Panc1 (cell line): ENCODE measurements around the gene RBBP7. TPM values are rescaled to one million over a fixed set of nuclear protein-coding genes. Genes with fewer than 3 reads are reported as not detected.
"Not testable (repeated sequence)": the region's sequence is repeated elsewhere in the genome, so short reads cannot be mapped to it uniquely, and the experiment has no call there.

Experiments used
- ATAC-seq: fragments of 200-7000 bp; cut with Tn5 transposase; 2 replicates; pipeline ENCODE4 v1.9.1; 2020; ENCODE audit warnings: mild to moderate bottlenecking, moderate library complexity
- BruUV-seq: library from RNA; stranded (reverse); fragments of 400-500 nt; replicated peaks from 2 replicates; lab custom pipeline; 2021; lab: Mats Ljungman, UMichigan
- CTCF ChIA-PET: fragments of 300-600 bp; sonication (Branson Sonifier 250); formaldehyde crosslinking; loops from one replicate; lab custom pipeline; 2022; ENCODE audit warnings: antibody characterized with exemption; lab: Charles Lee
- POLR2A ChIA-PET: fragments of 300-600 bp; sonication (Branson Sonifier 250); formaldehyde crosslinking; loops from one replicate; lab custom pipeline; 2022; ENCODE audit warnings: antibody characterized with exemption; lab: Charles Lee
- DNase-seq: peaks from one replicate; pipeline ENCODE4 v3.0.0-alpha.2; 2010; ENCODE audit warnings: low read depth, low spot score
- H3K27ac ChIP-seq: 2 replicates; pipeline ENCODE4 v1.5.1; 2011; ENCODE audit warnings: mild to moderate bottlenecking, low read length, inconsistent platforms
- H3K27me3 ChIP-seq: fragments of 200-500 bp; sonication (Bioruptor generic); 2 replicates; pipeline ENCODE4 v1.6.0; 2014; ENCODE audit warnings: low read length, inconsistent platforms; ENCODE audit not compliant: control insufficient read depth, insufficient read depth
- H3K36me3 ChIP-seq: fragments of 200-500 bp; sonication (Bioruptor generic); 2 replicates; pipeline ENCODE4 v1.5.1; 2014; ENCODE audit warnings: inconsistent platforms, mild to moderate bottlenecking, low read length, moderate library complexity; ENCODE audit not compliant: control insufficient read depth, insufficient read depth
- H3K4me1 ChIP-seq: 2 replicates; pipeline ENCODE4 v1.5.1; 2011; ENCODE audit warnings: inconsistent platforms, mild to moderate bottlenecking, low read length, moderate library complexity; ENCODE audit not compliant: control insufficient read depth, insufficient read depth
- H3K4me3 ChIP-seq, 2 experiments: 2 replicates each; pipeline ENCODE4 v1.5.1; 2011 to 2012; ENCODE audit warnings: low read depth in 2 of 2, low read length in 2 of 2, mild to moderate bottlenecking in 2 of 2, inconsistent platforms in 1 of 2, moderate library complexity in 1 of 2
- H3K9me3 ChIP-seq: fragments of 200-500 bp; sonication (Bioruptor generic); 2 replicates; pipeline ENCODE4 v1.5.1; 2014; ENCODE audit warnings: low read depth, mild to moderate bottlenecking, inconsistent platforms, low read length, moderate library complexity; ENCODE audit not compliant: control insufficient read depth, insufficient read depth
- POLR2AphosphoS5 ChIP-seq: IDR thresholded peaks from 2 replicates; pipeline ENCODE4 v1.6.1; 2012; ENCODE audit warnings: mild to moderate bottlenecking, low read depth, low read length, moderate library complexity
- SIN3A ChIP-seq: IDR thresholded peaks from 2 replicates; pipeline ENCODE4 v1.6.1; 2012; ENCODE audit warnings: low read depth, mild to moderate bottlenecking, low read length, moderate library complexity, borderline replicate concordance; ENCODE audit not compliant: insufficient read depth
- TCF7L2 ChIP-seq: IDR thresholded peaks from 2 replicates; pipeline ENCODE4 v1.6.1; 2011; ENCODE audit warnings: mild to moderate bottlenecking, low read depth, low read length, inconsistent platforms
- in situ Hi-C: cut with HindIII; loops from 2 replicates; pipeline ENCODE4 v1.10.0; 2016; ENCODE audit warnings: low sequenced_read_pairs, low pct_unique_long_range_greater_than_20kb
- intact Hi-C: fragments of 100-400 bp; cut with micrococcal nuclease; formaldehyde crosslinking; loops from one replicate; pipeline ENCODE4 v1.10.0; 2022; ENCODE audit not compliant: unreplicated experiment
- total RNA-seq: library from RNA; stranded (reverse); gene quantifications from one replicate; pipeline ENCODE4 v1.2.1, GENCODE V29; 2021; ENCODE audit not compliant: unreplicated experiment
- TF ChIP-seq, protein P1 (sequence below), 2 experiments: IDR thresholded peaks; 2 replicates each; pipeline ENCODE4 v1.6.1; 2011 to 2012; ENCODE audit warnings: low read depth in 2 of 2, control low read depth in 1 of 2, low read length in 1 of 2, mild to moderate bottlenecking in 1 of 2, moderate library complexity in 1 of 2; ENCODE audit not compliant: insufficient read depth in 1 of 2
- TF ChIP-seq, protein P2 (sequence below): fragments of 450-650 bp; IDR thresholded peaks from 2 replicates; pipeline ENCODE4 v1.5.1; 2017; ENCODE audit warnings: mild to moderate bottlenecking

RBBP7 gene
- total RNA-seq, 1 experiment from 2014 or later, result 95.8 TPM

DNA sequence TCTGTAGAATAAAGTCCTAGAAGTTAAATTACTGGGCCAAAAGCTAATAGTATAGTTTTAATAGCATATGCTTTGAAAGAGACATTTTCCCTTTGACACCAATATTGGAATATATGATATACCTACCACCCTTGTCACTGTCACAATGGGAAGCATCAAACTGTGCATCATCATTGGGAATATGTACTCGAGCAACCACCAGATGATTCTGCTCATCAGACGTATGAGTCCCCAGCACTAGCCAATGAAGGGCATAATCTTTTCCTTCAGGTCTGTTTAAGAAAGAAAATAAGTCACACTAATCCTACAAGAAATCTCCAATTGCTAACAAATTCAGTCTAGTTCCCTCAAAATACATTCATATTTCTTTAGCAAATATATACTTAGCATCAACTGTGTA, 7.3 kb downstream of the RBBP7 start:
- Histone ChIP-seq H3K27me3 (no peaks in the 10 kb centered on the region), H3K4me3 (no peak overlapping the region), H3K36me3 (no peaks in the 10 kb centered on the region; the same call in 1 of the 2 replicates), H3K4me1 (no peaks in the 10 kb centered on the region), H3K27ac (no peak overlapping the region), H3K9me3 (no peaks in the 10 kb centered on the region)
- intact Hi-C loops (no loop called here), in situ Hi-C loops (no loop called here)
- POLR2A ChIA-PET, result no interaction called here
- CTCF ChIA-PET, result no interaction called here
- ATAC-seq (no peak), DNase-seq (no peak)
- TF ChIP-seq, protein P1, sequence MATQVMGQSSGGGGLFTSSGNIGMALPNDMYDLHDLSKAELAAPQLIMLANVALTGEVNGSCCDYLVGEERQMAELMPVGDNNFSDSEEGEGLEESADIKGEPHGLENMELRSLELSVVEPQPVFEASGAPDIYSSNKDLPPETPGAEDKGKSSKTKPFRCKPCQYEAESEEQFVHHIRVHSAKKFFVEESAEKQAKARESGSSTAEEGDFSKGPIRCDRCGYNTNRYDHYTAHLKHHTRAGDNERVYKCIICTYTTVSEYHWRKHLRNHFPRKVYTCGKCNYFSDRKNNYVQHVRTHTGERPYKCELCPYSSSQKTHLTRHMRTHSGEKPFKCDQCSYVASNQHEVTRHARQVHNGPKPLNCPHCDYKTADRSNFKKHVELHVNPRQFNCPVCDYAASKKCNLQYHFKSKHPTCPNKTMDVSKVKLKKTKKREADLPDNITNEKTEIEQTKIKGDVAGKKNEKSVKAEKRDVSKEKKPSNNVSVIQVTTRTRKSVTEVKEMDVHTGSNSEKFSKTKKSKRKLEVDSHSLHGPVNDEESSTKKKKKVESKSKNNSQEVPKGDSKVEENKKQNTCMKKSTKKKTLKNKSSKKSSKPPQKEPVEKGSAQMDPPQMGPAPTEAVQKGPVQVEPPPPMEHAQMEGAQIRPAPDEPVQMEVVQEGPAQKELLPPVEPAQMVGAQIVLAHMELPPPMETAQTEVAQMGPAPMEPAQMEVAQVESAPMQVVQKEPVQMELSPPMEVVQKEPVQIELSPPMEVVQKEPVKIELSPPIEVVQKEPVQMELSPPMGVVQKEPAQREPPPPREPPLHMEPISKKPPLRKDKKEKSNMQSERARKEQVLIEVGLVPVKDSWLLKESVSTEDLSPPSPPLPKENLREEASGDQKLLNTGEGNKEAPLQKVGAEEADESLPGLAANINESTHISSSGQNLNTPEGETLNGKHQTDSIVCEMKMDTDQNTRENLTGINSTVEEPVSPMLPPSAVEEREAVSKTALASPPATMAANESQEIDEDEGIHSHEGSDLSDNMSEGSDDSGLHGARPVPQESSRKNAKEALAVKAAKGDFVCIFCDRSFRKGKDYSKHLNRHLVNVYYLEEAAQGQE (IDR thresholded peaks at IDR 0.05; ENCODE audit: insufficient read depth in 1 of 2, low read depth in 2 of 2, low read length in 1 of 2), result no peak
- TF ChIP-seq TCF7L2, result no peak
- no peak for TF ChIP-seq POLR2AphosphoS5
- no peak for TF ChIP-seq SIN3A
- TF ChIP-seq, protein P2, sequence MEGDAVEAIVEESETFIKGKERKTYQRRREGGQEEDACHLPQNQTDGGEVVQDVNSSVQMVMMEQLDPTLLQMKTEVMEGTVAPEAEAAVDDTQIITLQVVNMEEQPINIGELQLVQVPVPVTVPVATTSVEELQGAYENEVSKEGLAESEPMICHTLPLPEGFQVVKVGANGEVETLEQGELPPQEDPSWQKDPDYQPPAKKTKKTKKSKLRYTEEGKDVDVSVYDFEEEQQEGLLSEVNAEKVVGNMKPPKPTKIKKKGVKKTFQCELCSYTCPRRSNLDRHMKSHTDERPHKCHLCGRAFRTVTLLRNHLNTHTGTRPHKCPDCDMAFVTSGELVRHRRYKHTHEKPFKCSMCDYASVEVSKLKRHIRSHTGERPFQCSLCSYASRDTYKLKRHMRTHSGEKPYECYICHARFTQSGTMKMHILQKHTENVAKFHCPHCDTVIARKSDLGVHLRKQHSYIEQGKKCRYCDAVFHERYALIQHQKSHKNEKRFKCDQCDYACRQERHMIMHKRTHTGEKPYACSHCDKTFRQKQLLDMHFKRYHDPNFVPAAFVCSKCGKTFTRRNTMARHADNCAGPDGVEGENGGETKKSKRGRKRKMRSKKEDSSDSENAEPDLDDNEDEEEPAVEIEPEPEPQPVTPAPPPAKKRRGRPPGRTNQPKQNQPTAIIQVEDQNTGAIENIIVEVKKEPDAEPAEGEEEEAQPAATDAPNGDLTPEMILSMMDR, result no peak
- no TSS peak for BruUV-seq

DNA sequence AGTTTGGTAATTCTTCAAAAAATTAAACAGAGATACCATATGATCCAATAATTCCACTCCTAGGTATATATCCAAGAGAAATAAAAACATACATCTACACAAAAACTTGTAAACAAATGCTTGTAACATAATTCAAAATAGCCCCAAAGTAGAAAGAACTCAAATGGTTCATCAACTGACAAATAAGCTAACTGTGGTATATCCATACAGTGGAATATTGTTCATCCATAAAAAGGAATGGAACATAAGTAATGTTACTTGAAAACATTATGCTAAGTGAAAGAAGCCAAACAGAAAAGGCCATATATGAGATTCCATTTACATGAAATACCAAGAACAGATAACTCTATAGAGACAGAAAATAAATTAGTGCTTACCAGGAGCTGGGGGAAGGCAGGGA, 13.4 kb downstream of the RBBP7 start:
- no peaks in the 10 kb centered on the region for H3K27me3 ChIP-seq
- intact Hi-C loops, result no loop called here
- DNase-seq, result no peak
- no peaks in the 10 kb centered on the region for H3K9me3 ChIP-seq
- H3K4me3 ChIP-seq, result no peak overlapping the region
- no peak overlapping the region for H3K27ac ChIP-seq
- BruUV-seq, result no TSS peak
- CTCF ChIA-PET, result no interaction called here
- POLR2A ChIA-PET, result no interaction called here
- TF ChIP-seq, protein P2, result no peak
- TF ChIP-seq POLR2AphosphoS5 (no peak), TCF7L2 (no peak), SIN3A (no peak)
- TF ChIP-seq, protein P1 (IDR thresholded peaks at IDR 0.05; ENCODE audit: insufficient read depth in 1 of 2, low read depth in 2 of 2, low read length in 1 of 2), result no peak
- no peaks in the 10 kb centered on the region for H3K4me1 ChIP-seq
- ATAC-seq, result no peak
- H3K36me3 ChIP-seq, result peaks cover 4% of the 10 kb centered on the region; the same call in 1 of the 2 replicates
- in situ Hi-C loops, result no loop called here

DNA sequence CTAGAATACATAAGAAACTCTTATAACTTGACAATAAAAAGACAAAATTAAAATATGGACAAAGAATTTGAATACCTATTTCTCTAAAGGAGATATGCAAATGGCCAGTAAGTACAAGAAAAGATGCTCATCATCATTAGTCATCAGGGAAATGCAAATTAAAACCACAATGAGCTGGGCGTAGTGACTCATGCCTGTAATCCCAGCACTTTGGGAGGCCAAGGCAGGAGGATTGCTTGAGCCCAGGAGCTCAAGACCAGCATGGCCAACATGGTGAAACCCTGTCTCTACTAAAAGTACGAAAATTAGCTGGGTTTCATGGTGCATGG, 14.1 kb downstream of the RBBP7 start:
- H3K27me3 ChIP-seq, BruUV-seq, H3K4me3 ChIP-seq, POLR2A ChIA-PET, H3K36me3 ChIP-seq, DNase-seq, H3K9me3 ChIP-seq, H3K27ac ChIP-seq, intact Hi-C loops, H3K4me1 ChIP-seq, ATAC-seq, in situ Hi-C loops: not testable (repeated sequence)
- CTCF ChIA-PET, result interaction anchor here (0.6 kb wide), 1 partner anchor 24 kb away, joined by 4 read pairs; no protein-coding TSS in a partner anchor
